AML-193 (cell line): ENCODE data around the gene SH3GL2.
A peak's percentile ranks its signal among the peaks of the same experiment; 100 is the strongest.

Source experiments
- DNase-seq, 2 experiments: peaks; one replicate each; lab custom pipeline; 2025; lab: John Stamatoyannopoulos, UW

Gene SH3GL2

DNA sequence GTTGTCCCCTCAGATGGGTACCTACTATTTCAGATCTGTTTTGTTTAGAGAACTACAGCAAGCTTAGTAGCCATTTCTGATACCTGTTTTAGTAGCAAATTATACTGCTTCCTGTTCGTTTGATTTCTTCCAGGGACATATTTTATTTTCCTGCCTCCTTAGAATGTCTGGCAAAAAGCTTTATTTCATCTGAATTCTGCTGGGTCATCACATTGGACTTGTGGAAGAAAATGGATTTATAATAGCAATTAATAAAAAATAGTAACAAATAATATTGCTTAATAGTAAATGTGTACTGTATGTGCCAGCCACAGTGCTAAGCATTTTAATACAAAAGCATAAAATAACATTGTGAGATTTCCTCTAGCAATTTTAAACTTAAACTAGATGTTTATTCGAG is 79.4 kb downstream of the SH3GL2 start:
- no peak for DNase-seq

DNA sequence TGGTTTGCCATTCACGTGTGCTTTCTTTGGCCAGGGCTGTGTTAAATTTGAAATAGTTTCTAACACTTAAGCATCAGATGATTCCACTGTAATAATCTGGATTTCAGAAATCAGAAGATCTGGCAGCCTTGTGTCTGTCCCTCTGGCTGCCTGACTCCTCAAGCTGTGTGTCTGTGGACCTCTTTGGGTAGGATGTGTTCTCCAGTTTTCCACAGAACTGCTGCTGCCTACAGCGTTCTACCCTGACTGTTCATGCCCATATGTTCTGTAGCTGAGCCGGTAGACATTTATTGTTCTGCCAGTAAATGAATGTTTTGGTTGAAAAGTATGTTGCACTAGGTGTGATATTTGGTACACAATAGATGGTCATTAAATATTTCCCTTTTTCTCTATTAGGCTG is 81.3 kb downstream of the SH3GL2 start:
- no peak for DNase-seq

GRCh38 chr9:17665450-17665849 is 86.6 kb downstream of the SH3GL2 start:
- DNase-seq = no peak

DNA sequence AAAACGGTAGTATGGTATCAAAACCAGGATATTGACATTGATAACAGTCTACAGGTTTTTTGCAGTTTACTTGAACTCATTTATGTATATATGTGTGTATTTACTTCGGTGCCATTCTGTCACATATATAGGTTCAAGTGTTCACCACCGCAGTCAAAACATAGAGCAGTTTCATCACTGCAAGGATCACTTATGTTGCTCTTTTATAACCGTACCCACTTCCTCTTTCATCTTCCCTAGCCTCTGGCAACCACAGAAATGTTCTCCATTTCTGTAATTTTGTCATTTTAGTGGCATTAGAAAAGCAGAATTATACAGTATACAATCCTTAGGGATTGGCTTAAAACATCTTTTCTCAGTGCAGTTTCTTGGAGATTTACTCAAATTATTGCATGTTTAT is 90.3 kb downstream of the SH3GL2 start:
- DNase-seq = peak; percentile 43 to 78

GRCh38 chr9:17682684-17683083 is 103.8 kb downstream of the SH3GL2 start:
- no peak for DNase-seq

DNA sequence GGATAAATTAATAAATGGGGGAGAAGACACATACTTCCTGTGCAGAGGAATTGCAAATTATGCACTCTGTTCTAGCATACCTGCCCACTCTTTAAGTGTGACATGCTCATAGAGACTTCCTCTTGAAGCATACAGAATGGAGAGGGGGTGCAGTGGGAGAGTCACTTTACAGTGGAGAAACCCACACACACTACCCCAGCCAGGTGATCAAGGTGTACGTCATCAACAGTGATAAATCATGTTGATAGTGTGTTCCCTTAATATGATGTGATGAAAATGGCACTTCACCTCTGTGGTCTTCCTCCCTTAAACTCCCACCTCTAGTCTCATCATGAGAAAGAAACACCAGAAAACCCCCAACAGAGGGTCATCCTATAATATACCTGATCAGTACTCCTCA is 110.0 kb downstream of the SH3GL2 start:
- no peak for DNase-seq

DNA sequence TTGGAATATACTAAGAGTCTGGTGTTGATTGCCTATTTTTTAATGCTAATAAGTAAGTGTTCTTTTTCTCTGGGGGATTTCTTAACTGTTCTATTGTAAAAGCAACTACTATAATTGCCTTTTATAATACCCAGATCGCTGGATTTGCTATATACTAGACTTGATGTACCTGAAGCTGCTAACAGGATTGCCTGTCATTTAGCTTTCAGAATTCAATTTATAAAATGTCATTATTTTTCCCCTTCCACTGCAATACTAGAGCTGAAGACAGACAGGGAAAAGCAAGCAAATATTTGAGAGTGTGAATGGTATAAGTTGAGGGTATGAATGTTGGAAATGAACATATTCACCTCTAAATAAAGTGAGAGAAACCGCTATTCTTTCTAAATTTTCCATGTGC is 115.5 kb downstream of the SH3GL2 start:
- DNase-seq = no peak

GRCh38 chr9:17695482-17695881 is 116.6 kb downstream of the SH3GL2 start:
- DNase-seq = no peak

GRCh38 chr9:17699615-17700330 is 120.9 kb downstream of the SH3GL2 start:
- DNase-seq = no peak

- no peak for DNase-seq
Observed at GRCh38 chr9:17706347-17706746, 127.5 kb downstream of the SH3GL2 start.

GRCh38 chr9:17719053-17719452 is 140.2 kb downstream of the SH3GL2 start:
- no peak for DNase-seq

- no peak for DNase-seq
Observed at GRCh38 chr9:17721954-17722353, 143.1 kb downstream of the SH3GL2 start.

- DNase-seq = no peak
Observed at GRCh38 chr9:17723656-17724055, 144.8 kb downstream of the SH3GL2 start.

GRCh38 chr9:17725399-17726010 is 146.6 kb downstream of the SH3GL2 start:
- DNase-seq = no peak

DNA sequence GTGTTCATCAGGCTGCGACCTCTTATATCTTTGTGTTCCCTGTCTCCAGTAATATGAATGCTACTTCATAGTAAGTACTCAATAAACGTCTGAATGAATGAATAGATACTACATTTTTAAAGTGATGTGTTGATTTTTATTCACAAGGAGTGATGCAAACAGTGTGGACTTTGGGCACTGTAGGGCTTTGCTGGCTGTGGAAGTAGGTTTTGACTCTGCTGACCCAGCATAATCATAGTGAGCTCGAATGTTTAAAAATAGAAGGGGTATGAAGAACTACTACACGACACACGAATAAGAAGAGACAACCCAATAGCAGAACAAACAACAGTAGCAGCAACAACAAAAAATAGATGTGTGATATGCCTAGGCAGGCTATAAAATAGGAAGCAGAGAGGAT is 147.4 kb downstream of the SH3GL2 start:
- DNase-seq = no peak

GRCh38 chr9:17730899-17731298 is 152.0 kb downstream of the SH3GL2 start:
- no peak for DNase-seq

DNA sequence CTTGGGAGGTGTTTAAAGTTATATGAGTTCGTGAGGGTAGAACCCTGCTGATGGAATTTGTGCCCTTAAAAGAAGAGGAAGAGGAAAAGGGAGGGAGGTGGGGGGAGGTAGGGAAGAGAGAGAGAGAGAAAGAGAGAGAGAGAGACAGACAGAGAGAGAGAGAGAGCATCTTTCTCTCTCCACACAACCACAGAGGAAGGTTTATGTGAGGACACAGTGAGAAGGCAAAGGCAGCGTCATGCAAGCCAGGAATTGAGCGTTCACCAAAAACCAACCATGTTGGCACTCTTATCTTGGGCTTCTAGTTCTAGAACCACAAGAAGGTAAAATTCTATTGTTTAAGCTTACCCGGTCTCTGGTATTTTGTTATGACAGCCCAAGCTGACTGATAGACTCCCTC is 152.4 kb downstream of the SH3GL2 start:
- DNase-seq = no peak

DNA sequence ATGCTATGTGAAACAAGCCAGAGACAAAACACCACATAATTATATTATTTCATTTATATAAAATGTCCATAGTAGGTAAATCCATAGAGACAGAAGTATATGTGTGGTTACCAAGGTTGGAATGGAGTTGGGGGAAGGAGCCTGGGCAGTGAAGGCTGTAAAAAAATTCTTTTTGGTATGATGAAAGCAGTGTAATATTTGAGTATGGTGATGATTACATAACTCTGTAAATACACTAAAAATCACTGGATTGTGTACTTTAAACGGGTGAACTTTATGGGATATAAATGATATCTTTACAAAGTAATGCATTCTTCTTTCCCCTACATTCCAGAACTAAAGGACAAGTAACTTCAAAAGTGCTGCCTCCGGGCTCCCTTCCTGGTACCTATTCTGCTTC is 155.8 kb downstream of the SH3GL2 start:
- no peak for DNase-seq

DNA sequence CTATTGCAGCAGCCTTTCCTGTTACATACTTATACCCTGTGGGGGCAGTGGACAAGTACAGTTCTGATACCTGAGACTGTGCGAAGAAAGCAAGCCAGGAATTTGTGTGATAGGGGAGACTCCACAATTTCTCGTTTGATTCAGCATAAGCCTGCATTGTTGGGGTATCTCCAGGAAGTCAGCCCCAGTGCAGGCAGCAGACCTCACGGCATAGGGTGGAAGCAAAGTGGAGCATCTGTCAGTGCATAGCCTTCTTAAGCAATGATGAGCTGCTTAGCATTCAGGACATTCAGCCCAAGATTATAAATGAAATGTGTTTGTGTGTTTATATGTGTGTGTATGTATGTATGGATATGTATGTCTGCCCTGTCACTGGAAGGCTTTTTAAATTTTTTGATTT is 157.0 kb downstream of the SH3GL2 start:
- DNase-seq = no peak

- DNase-seq = no peak
Observed at GRCh38 chr9:17739022-17739421, 160.2 kb downstream of the SH3GL2 start.

DNA sequence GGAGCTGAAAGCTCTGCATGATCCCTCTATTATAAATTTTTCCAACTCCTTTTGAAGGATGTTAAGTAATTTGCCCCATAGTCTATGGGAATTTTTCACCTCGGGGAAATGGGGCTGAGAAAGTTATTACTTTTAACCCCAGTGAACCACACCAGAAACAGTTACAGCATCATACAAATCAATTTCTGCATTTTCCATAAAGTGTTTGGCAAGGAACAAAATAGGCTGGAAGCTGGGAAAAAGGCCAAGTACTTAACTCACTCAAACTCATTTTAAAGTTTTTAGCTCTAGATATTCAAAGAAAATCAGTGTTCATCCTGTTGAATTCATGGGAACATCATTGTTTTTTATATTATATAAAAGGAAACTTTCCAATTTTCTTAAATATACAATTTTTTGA is 160.9 kb downstream of the SH3GL2 start:
- no peak for DNase-seq

GRCh38 chr9:17742067-17742466 is 163.2 kb downstream of the SH3GL2 start:
- no peak for DNase-seq

DNA sequence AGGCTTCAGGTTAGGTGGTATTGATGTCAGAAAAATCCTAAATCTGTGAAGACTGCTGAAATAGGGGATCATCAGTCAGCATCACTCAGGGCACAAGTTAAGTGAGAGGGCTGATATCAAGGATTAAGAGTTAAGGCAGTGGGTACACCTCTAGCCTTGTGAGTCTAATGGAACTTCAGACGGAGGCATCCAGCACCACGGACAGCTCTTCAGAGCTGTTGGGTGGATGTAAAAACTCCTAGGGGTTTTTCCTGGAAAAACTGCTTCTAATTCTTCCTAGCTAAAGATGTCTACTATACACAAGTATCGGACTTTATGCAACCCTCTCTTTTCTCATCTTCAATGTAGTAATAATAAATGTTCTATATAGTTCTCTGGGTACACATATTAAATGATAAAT is 165.9 kb downstream of the SH3GL2 start:
- DNase-seq = peak in 1 of 2 experiments; percentile 3

- DNase-seq = no peak
Observed at GRCh38 chr9:17750269-17750668, 171.4 kb downstream of the SH3GL2 start.
